NCI-H510A (cell line): ENCODE results near the gene NEDD4L.

Source experiments
- DNase-seq: peaks from one replicate; lab custom pipeline; 2025; lab: John Stamatoyannopoulos, UW

Gene NEDD4L

GRCh38 chr18:58181988-58182387, 138.0 kb downstream of the NEDD4L start:
- DNase-seq: no peak

DNA sequence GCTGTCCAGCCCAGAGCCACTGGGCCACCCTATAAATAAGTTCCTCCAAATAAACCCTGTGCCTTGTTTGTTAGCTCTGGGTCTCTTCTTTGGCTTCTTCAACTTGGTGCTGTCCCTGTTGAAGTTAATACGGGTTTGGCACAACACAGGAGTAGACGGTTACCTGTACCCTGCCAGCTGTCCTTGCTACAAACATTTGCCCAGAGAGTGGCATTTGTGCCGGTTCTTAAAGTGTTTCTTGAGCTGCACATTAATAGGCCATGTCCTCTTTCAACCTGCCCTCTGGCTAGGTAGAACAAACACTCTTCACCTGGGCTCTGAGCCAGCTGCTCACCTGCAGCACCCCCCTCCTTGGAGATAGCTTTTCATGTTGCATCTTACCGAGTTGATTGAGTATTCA, 139.2 kb downstream of the NEDD4L start:
- DNase-seq: peak; percentile 94

GRCh38 chr18:58186258-58186948, 142.4 kb downstream of the NEDD4L start:
- DNase-seq: peak; percentile 19

GRCh38 chr18:58187674-58188073, 143.6 kb downstream of the NEDD4L start:
- DNase-seq: no peak

DNA sequence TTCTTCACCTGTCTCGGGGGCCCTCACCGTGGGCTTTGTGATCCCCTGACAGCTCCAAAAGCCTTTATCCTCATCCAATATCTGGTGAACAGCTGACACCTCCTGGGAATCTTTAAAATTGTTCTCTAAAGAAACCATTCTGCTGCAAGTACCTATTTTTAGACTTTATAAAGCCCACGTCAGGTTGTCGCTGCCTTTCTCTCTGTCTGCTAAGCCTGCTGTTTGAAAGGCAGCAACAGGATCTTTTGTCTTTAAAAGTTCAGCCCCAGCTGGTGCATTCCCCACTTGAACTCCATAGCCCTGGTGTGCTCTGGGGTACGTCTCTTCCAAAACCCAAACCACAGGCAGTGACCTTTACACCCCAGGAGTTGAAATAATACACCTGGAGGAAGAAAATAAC, 145.0 kb downstream of the NEDD4L start:
- DNase-seq: no peak

DNA sequence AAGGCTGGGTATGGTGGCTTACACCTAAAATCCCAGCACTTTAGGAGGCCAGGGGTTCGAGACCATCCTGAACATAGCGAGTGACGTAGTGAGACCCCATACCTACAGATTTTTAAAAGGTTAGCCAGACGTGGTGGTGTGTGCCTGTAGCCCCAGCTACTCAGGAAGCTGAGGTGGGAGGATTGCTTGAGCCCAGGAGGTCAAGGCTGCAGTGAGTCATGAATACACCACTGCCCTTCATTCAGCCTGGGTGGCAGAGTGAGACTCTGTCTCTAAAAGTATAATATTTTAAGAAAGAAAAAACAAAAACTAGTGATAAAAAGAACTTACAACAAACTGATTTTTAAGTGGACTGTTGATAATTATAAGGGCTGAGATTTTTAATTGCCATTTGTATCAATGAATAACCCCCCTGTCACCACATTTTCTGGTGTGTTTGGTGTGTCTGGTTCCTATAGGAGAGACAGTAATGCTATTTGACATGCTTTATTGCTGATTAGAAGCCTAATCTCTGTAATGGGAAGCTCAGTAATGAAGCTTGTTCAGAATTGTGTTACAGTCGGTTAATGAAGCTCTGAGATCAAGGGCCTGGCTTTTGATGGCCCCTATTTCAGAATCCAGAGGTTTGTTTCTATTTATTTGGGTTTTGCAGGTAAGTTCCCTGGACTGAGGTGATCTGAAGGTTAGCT, 147.0 kb downstream of the NEDD4L start:
- DNase-seq: no peak

- DNase-seq: no peak
Measured at GRCh38 chr18:58191626-58192025, 147.6 kb downstream of the NEDD4L start.

DNA sequence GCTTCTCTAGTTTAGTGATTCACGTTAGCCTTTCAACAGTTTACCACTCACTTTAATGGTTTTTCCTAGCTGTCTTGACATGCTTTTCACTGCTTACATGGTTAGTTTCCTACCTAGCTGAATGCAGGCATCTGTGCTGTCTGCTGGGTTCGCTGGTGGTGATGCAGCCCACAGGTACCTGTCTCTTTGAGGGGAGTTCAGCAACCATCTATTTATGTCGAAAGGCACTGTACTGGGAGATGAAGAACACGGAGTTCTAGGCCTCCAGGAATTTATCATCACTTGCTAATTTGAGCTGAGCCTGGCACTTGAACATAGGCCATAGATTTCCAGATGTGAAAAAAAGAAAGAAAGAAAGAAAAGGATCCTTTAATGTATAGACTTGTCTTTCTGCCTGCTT, 148.5 kb downstream of the NEDD4L start:
- DNase-seq: no peak

GRCh38 chr18:58194028-58194427, 150.0 kb downstream of the NEDD4L start:
- no peak for DNase-seq

DNA sequence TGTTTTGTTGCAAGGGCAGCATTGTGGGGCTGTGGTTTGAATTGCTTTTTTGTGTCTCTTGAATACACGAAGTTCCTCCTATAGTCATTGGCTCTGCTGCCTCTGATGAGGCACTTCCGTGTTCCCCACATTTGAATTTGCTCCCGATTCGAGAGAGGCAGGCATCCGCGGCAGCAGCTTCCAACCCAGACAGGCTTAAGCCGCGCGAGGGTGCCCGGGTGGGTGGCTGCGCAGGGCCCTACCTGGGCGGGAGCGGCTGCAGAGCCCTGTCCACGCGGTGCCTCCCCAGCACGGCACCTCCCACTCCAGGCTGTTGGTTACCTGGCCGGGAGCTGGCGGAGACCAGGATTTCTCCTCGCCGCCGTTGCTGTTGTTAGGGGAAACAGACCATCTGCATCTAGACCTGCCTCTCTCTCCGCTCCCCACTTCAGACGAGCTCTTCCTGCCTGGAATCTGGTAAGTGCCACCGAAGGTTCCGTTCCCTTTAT, 151.3 kb downstream of the NEDD4L start:
- peak; percentile 77 for DNase-seq

DNA sequence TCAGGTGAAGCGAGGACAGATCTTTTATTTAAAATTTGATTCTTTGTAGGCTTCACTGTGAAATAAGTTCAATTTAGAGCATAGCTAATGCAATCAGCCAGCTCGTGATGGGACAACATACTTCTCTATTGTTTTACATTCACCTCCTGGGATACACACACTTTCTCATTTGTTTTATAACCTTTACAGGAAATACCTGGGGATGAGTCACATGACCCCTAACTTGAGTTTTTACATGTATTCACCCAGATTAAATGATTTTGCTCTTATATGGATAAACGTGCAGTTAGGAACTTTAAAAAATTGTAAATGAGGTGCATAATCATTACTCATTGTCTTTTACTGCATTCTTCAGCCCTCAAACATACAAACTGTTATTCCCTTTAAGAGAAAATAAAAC, 152.1 kb downstream of the NEDD4L start:
- no peak for DNase-seq

GRCh38 chr18:58196881-58197872, 153.2 kb downstream of the NEDD4L start:
- DNase-seq: peak; percentile 27

GRCh38 chr18:58201268-58201667, 157.2 kb downstream of the NEDD4L start:
- DNase-seq: no peak

DNA sequence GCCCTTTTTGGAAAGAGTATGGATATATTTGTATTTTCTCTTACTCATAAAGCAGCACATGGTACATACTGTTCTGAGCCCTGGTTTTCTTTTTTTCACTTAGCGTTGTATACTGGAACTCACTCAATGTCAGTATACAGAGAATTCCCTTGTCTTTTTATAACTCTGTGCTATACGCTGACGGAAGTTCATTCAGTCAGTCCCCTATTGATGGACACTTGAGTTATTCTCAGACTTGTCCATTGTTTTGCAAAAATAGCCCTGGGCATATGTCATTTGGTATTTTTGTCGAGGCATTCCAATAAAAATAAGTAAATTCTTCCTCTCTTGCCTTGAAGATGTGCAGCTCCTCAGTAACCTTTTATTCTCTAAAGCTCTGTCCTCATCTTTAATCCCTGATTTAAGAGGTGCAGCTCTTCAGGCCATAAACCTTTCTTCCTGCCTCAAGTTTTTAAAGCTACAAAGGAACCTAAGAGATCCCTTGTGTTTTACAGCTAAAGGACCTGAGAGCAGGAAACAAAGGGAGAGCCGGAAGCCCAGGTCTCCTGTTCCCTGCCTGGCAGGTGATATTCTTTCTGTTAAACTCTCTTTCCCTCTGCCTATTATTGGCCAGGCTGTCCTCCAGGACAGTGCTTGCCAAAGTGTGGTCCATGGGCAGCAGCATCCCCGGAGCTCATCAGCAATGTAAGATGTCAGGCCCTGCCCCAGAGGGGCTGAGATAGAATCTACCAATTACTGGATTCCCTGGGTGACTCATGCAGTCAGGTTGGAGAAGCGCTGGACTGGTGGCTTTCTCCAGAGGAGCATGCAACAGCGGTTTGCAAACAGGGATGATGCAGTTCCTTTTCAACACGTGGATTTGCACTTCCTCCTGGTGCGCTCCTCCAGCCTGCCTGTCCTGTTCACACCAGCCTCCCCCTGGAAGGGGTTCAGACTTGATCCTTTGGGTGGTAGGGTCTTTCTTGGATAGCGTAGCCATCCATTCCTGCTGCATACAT, 158.0 kb downstream of the NEDD4L start:
- peak; percentile 83 for DNase-seq

DNA sequence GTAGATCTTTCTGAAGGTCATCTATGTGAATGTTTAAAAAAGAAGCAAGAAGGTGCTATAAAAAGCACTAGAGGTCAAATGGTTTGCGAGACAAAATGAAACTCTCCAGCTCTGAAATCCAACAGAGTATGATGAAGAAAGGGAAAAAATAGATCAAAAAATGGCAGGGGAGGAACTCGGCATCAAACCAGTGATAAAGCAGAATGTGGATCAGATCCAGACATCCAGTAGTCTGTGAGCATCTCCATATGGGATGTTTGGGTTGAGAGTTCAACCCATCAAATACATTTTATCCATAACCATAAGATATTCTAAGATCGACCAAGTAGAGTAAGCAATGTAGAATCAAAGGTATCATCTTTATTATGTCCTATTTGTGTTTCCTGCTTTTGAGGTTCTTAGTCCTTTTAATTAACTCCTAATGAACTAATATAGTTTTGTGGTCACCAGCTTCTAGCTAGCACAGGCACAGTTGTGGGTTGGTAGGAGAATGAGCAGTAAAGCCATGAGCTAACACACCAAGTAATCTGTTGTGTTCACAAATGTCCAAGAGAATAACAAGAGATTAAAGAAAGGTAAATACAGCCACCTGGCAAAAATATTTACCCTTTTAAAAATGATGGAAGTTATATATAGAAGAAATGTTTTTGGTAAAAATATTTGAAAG, 160.9 kb downstream of the NEDD4L start:
- no peak for DNase-seq

- DNase-seq: peak; percentile 13
Measured at GRCh38 chr18:58205443-58206160, 161.6 kb downstream of the NEDD4L start.

- DNase-seq: no peak
Measured at GRCh38 chr18:58207520-58208152, 163.6 kb downstream of the NEDD4L start.

GRCh38 chr18:58208207-58208932, 164.3 kb downstream of the NEDD4L start:
- no peak for DNase-seq

DNA sequence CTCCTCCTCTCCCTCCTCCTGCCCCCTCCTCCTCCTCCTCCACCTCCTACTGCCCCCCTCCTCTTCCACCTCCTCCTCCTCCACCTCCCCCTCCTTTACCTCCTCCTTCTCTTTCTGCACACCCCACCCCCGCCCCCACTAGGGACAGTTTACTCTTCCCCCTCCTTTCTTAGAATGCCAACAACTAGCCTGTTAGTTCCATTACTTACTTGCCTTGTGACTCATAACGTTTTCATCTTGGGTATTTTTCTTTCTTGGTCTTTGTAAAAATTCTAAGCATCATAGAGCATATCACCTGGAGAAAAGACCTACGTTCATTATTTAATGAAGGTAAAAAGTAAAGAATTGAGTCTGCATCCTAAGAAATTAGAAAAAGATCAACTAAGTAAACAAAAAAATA, 165.3 kb downstream of the NEDD4L start:
- no peak for DNase-seq
